DMS153 treated with DMSO at 0.1 percent for 48 hours (cell line): ENCODE data around the gene CHD3.

Experiments used
- DNase-seq: peaks from one replicate; lab custom pipeline; 2025; ENCODE audit not compliant: unreplicated experiment; lab: John Stamatoyannopoulos, UW

The CHD3 gene

DNA sequence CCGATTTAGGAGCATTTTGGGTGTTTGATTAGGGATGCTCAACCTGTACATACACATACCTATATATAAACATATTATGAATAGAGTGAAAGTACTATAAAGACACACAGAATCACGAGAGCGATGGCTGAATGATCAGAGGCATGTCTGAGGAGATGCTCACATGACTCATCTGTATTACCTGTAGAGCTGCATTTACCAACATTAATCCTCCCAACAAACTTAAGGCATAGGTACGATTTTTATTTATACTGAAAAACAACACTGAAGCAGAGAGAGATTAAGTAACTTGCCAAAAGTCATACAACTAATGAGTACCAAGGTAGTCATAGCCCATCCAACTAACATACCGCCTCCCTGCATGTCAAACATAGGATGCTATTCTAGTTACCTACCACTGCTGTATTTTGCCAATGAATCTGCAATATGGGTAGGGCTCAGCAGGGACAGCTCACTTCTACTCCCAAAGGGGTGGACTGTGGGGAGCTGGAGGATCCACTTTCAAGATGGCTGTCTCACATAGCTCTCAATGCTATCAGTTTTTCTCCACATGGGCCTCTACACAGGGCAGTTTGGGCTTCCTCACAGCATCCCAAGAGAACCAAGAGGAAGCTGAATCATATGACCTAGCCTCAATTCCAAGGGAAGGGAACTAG lies 23.5 kb upstream of the CHD3 start:
- DNase-seq, result no peak

DNA sequence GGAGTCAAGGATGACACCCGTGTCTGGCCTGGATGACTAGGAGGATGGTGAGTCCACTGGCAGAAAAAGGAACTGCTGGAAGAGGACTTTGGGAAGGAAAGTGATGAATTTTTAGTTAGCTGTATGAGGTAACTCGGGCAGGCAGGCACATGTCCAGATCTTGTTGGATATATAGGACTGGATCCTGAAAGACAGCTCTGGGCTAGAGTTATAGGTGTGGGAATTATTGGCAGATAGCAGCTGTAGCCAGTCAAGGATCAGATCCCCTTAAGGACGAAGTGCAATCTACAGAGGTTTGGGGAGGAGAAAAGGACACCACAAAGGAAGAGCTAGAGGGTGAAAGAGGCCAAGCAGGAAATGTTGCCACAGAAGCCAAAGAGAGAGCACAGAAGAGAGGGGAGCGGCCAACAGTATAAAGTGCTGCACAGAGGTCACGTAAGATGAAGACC lies 20.7 kb upstream of the CHD3 start:
- no peak for DNase-seq

DNA sequence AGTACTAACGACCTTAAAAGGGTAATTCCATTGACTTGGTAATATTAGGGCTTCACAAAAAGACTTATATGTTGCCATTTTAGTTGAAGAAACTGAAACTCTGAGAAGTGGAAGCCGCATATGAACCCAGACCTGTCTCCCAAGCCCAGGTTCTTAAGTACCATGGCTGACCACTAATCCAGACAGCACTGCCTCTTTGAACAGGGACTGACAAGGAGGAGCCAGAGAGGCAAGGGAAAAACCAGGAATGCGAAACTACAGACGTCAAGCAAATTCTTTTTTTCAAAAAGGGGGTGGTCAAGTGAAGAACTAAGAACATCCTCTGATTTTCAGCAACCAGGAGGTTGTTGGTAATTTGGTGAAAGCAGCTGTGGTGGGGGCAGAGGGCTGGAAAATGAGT lies 15.5 kb upstream of the CHD3 start:
- no peak for DNase-seq

DNA sequence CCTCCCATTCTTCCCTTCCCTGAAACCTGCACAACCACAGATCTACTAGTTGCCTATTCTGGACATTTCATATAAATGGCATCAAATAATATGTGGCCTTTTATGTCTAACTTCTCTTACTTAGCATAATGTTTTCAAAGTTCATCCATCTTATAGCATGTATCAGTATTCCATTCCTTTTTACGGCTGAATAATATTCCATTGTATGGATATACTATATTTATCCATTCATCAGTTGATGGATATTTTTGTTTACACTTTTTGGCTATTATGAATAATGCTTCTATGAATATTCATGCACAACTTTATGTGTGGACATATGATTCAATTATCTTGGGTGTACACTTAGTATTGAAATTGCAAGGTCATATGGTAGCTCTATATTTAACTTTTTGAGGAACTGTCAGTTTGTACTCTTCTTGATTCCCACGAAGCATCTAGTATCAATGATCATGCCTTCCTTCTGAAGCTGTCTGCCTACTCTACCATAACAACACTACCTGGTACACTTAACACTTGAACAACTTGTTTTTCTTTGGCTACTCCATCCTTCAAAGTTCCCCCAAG lies 12.7 kb upstream of the CHD3 start:
- no peak for DNase-seq

DNA sequence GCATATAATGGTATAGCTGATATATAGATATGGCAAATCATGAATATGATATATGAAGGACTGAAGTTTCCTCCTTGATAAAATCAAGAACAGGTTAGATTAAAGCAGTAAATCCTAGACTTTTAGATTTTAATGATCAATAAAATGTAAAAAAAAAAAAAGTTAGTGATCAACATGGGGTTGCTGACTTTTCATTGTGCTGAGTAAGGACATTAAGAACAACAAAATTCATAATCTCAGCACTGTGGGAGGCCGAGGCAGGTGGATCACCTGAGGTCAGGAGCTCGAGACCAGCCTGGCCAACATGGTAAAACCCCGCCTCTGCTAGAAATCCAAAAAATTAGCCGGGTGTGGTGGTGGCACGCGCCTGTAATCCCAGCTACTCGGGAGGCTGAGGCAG lies 10.4 kb upstream of the CHD3 start:
- DNase-seq, result no peak

DNA sequence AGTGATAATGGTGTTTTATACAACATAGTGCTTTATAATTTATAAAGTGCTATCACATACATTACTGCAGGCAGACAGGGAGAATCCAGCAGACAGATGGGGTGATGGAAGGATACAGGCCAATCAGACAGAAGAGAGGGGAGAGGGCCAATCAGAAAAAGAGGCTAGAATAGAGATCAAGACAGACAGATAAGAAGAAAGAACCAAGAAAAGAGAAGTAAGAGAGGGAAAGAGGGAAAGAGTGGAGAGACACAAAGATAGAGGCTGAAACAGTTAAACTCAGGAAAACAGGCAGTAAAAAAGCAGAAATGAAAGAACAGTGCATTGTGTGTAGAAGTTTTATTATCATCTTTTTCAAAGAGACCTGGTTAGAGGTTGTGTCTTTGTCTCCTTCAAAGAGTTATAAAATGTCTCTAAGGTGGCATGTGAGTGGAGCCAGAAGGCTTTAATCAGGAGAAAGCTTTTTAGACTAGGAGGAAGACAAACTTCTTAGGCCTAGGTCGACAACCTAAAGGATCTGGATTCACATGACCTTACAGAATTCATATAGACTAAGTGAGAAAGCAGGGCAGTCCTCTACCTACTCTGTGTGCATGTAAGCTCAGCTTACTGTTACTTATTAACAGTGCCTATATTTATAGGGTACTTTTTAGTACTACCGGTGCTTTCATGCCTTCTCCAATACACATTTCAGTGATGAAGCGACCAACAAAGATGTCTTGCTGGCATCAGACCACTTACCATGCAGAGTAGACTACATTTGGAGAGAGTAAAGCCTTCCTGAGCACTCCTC lies 8.3 kb upstream of the CHD3 start:
- DNase-seq, result no peak

DNA sequence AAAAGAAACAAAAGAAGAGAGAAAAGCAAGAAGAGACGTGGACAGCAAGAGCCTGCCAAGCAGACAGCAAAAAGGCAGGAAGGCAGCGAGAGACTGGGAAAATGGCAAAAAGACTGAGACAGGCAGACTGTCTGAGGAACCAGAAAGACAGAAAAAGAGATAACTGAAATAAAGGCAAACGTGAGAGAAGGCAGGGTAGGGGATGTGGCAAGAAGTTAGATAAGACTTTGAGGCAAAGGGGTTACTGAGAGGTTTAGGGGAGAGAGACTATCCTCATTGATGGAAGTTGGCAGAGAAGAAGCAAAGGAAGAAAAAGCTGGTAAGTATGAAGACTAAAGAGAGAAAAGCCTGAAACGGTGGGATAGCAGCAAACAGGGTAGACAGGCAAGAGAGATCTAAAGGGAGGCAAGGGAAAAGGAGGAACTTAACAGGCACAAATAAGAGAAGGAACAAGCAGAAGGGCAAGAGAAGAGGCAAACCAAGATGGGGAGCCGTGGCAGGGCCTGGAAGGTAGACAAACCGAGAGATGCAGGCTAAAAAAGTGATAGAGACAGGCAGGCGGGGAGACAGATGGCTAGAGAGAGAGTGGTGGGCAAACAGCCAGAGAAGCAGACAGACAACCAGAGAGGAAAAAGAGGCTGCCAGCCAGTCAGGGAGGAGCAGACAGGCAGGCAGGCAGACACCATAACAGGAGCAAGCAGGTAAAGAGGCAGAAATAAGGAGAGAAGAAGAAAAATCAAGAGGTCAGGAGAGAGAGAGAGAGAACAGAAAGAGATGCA lies 7.1 kb upstream of the CHD3 start:
- DNase-seq, result no peak

DNA sequence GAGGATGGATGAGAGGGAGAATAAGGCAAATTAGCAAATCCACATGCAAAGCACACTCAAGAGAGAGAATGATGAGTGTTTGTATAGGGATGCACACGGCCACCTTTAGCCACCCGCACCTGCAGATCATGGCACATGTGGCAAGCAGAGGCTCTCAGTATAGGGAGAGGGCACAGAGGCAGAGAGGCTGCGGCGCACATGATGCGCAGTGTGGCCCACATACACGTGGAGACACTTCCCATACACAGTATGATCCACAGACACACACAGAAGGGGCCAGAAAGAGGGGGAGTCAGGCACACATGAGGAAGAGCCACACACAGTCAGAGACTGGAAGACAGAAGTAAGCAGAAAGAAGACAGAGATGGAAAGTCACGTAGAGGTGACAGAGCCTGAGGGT lies 6.5 kb upstream of the CHD3 start:
- DNase-seq, result peak; percentile 7

DNA sequence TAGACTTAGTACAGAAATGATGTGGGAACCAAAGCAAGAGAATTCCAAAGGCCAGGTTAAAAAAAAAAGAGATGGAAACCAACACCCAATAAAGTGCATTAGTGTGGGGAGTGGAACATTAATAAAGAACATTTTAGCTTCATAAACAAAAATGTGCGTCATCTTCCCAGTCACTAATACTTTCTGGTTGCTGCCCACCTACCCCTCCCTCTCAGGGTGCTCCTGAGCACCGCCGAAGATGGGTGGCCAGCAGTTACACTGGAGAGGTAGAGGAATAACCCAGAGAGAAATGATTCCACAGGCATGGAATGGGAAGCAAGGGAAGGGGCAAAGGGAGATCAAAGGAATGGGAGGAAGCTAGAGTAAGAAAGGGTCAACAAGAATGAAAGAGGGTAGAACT lies 6.0 kb upstream of the CHD3 start:
- DNase-seq, result no peak

DNA sequence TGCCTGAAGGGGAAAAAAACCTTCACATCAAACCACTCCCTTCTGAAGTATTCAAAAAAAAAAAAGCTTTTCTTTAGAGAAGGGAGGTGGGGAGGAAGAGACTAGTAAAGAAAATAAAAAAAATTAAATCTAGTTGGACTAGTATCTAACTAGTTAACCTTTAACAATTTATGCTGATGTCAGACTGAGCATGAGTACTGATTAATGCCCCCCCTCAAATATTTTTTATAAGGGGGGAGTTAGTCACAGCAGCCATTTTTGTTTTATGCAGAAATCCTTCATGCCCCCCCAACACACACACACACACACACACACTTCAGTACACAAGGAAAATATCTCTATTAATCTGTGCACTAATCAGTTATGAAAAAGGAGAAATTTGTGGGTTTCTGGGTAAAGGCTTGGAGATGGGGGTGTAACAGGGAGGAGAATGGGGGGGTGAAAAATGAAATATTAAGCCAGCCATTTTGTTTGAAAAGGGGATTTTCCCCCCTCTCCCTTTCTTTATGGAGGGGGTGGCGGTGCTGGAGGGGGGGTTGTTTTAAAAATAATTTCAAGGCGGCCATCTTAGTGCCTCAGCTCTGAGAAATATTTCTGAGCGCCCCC lies 4.7 kb upstream of the CHD3 start:
- DNase-seq, result no peak

DNA sequence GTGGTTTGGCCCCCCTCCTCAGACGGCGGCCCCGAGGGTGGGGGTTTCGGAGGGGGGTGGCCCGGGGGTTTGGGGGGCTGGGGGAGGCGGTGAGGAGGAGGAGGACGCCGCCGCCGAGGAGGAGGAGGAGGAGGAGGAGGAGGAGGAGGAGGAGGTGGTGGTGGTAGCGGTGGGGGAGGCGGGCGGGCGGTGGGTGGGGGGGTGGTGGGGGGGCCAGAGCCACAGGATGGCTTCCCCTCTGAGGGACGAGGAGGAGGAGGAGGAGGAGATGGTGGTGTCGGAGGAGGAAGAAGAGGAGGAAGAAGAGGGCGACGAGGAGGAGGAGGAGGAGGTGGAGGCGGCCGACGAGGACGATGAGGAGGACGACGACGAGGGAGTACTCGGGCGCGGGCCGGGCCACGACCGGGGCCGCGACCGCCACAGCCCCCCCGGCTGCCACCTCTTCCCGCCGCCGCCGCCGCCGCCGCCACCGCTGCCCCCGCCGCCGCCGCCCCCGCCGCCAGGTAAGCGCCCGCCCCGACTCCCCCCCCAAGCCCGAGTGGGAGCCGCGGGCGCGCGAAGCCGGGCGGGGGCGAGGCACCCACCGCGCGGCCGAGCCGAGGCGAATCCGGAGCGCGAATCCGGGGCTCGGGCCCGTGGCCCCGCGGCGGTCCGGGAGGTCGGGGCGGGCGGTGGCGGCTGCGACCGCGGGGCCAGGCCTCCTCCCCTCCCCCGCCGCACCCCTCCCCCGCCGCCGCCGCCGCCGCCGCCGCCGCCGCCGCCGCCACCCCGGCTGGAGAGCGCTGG lies 3.8 kb upstream of the CHD3 start:
- DNase-seq, result no peak

DNA sequence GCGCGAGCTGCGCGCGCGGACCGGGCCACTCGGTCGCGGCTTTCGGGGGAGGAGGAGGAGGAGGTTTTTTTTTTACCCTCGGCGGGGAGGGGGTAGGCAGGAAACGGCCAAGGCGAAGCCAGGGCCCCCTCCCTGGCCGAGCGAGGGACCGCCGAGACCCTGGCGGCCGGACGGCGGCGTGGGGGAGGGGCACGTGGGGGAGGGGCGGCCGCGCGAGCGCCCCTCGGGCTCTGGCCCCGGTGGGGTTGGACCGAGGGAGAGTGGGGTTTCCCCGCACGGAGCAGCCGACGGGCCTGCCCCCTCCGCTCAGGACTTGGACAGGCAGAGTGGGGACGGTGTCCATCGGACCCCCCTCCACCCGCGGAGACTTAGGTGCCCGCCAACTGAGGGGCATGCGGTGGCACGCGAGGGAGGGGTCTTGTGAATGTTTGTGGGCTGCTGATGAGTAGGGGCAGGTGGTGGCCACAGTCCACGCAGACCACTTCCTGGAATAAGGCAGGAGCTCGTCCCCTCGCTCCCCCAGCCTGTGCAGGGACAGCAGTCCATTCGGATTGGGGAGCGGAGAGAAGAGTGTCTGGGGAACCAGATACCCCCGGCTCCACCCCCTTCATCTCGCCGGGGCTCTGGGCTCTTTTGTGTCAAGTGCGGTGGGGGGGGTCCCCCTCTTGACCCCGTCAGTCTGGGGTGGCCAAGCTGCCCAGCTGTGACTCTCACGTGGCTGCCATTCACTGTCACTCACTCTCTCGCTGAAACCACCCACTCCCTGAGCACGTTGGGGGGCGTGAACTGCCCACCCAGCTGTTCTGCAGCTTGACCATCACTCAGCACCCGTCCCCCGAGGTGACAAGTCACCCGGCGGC lies 3.0 kb upstream of the CHD3 start:
- no peak for DNase-seq

DNA sequence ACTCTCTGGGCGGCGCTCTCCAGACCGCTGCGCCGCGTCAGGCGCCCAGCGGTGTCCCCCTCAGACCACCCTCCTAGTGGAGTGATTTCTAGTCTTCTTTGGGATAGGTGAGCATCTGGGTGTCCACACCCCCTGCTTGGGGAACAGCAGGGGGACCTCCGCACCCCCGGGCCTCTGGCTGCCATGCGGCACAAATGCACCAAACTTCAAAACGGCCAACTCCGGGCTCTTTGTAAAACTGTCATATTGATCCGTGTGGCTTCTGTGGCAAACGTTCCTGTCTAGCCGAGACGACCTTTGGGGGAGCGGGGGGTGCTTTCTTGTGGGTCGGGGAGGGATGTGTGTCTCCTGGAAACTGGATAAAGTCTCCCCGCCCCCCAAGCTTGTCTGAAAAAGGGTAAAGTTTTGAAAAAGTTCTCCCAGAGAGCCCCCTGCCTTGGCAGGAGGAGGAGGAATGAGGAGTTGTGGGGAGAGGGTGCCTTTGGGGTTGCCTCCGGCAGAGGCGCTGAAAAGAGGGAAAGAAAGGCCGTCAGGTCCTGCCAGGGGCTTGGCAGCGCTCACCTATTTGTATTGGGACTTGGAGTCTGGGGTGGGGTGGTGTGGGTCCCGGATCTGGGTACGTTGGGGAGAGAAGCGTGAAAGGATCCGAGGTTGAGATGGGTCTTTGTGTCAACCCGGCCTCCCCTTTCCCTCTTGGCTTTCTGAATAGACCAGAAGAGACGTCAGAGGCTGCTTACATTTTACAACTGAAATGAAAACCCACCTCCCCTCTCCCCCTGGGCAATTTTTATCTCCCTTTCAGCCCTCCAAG lies 2.2 kb upstream of the CHD3 start:
- DNase-seq, result peak; percentile 32

DNA sequence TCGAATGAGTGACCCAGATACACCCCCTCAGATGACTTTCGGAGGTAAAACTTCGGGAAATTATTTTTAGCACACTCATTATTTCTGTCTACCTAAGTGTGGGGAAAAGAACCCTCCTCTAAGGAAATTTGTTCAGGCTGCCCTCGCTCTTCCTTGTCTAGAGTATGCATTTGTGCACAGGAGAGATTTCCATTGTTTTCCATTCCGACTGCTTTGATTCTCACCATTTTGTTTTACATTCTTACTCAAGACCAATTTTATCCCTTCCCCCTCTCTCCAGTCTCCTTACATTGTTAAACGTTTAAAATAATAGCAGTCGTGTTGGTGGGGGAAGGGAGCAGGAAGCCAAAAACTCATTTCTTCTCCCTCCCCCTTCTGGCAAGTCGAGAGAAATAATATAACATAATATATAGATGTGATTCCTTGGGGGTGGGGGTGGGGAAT lies 1.5 kb upstream of the CHD3 start:
- DNase-seq, result no peak

DNA sequence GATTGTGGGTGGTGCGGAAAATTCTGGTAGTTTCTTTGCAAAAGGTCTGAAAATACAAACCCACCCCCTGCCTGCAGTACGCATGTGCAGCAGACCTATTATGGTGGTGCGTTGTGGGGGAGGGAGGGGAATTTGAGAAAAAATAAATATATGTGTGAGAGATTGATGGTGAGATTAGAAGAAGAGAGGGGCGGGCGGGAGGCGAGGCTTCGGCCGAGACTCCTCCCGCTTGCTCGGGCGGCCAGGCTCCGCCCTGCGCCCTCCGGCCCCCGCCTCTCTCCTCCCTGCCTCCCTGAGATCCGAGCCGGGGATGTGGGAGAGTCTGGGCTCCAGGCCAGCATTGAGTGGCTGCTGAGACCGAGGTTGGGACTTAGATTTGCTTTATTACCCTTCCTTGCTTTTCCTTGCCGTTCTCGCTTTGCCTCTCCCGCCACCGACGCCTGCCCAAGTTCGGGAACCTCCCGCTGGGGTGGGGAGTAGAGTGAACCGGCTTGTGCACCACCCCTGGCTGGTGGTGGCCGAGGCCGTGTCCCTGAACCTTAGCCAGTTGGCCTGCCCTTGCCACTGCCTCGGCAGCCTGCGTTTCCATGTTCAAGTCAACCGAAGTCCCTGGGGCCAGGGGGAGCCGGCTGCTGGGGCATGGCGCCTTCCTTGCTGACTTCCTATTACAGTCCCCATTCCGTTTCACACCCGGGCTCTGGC lies 956 bp upstream of the CHD3 start:
- peak; percentile 67 for DNase-seq

DNA sequence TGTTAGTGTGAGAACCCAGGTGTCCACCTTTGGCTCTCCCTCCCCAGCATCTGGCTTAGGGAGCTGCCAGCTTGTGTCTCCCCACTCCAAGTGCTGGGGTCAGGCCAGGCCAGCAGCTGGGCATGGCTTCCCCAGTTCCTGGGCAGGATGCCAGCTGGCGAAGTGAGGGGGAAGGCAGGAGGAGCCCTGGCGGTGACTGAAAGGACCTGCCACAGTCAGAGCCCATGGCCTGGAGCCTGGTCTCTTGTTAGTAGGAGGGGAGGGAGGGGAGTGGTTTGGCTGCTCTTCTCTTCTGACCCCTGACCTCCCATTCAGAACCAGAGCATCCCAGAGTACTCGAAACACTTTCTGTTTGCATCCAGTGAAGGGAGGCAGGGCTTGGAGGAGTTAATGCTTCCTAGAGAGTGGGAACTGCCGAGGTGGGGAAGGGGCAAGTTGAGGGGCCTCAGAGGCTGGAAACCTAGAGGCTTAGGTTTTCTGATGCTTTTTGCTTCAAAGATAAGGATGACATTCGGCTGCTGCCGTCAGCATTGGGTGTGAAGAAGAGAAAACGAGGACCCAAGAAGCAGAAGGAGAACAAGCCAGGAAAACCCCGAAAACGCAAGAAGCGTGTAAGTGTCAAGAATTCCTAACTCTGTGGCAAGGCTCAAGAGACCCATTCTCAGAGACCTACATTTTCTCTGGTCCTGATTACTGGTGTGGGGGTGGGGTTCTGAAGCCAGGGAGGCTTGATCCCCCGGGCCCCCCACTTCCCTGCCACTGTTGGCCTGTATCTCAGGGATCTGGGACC lies 772 bp downstream of the CHD3 start:
- peak; percentile 74 for DNase-seq

DNA sequence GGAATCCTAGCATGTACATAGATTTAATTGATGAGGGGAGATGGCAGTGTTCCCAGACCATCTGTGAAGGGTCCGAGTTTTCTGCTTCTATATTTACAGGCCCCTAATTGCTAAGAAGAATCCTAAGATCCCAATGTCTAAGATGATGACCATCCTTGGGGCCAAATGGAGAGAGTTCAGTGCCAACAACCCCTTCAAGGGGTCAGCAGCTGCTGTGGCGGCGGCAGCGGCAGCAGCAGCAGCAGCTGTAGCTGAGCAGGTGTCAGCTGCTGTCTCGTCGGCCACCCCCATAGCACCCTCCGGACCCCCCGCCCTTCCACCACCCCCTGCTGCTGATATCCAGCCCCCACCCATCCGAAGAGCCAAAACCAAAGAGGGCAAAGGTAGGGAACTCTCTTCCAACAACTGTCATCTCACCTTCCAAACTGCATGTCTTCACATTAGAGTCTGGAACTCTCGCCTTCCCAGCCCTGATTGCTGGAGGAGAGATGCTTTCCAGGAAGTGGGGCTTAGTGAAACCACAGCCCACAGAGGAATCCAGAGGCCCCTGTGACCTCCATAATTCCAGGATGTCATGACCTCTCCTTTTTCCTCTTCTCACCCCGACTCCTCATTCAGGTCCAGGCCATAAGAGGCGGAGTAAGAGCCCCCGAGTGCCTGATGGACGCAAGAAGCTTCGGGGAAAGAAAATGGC lies 4.7 kb downstream of the CHD3 start:
- no peak for DNase-seq
